WTC11 (cell line): ENCODE data around the gene PCNX3. TPM values are rescaled to one million over a fixed set of nuclear protein-coding genes. Genes with fewer than 3 reads are reported as not detected.
A peak's percentile ranks its signal among the peaks of the same experiment; 100 is the strongest.

ENCODE experiments used
- ATAC-seq: fragments of 200-7000 bp; cut with Tn5 transposase; 2 replicates; pipeline ENCODE4 v1.10.0; 2021; ENCODE audit warnings: mild to moderate bottlenecking, moderate library complexity
- CTCF ChIA-PET: fragments of 300-600 bp; sonication (Branson Sonifier 250); formaldehyde crosslinking; loops from one replicate; lab custom pipeline; 2021; ENCODE audit warnings: antibody characterized with exemption; lab: Charles Lee
- POLR2A ChIA-PET: fragments of 350-600 bp; sonication (Branson Sonifier 250); formaldehyde crosslinking; loops from one replicate; lab custom pipeline; 2021; ENCODE audit warnings: antibody characterized with exemption; lab: Charles Lee
- DNase-seq: peaks from one replicate; pipeline ENCODE4 v3.0.0; 2021; ENCODE audit warnings: low spot score
- H3K27ac Mint-ChIP-seq: 2 replicates; pipeline ENCODE4 v1.8.0; 2021; ENCODE audit warnings: mixed read lengths
- H3K27me3 Mint-ChIP-seq: 2 replicates; pipeline ENCODE4 v1.8.0; 2021; ENCODE audit warnings: low read depth, mild to moderate bottlenecking, moderate library complexity, mixed read lengths
- H3K36me3 Mint-ChIP-seq: 2 replicates; pipeline ENCODE4 v1.8.0; 2021; ENCODE audit warnings: mixed read lengths
- H3K4me1 Mint-ChIP-seq: 2 replicates; pipeline ENCODE4 v1.8.0; 2022; ENCODE audit warnings: mixed read lengths
- H3K4me3 Mint-ChIP-seq: 2 replicates; pipeline ENCODE4 v1.8.0; 2021; ENCODE audit warnings: mild to moderate bottlenecking, moderate library complexity, mixed read lengths
- H3K9me3 Mint-ChIP-seq: 2 replicates; pipeline ENCODE4 v1.8.0; 2021; ENCODE audit warnings: mixed read lengths
- AR ChIP-seq: fragments of 250-450 bp; sonication (Bioruptor Pico); IDR thresholded peaks from 2 replicates; pipeline ENCODE4 v1.9.0; 2021; ENCODE audit warnings: mild to moderate bottlenecking
- CREB1 ChIP-seq: sonication (generic); formaldehyde crosslinking; IDR thresholded peaks from 2 replicates; pipeline ENCODE4 v1.8.0; 2023; ENCODE audit warnings: mild to moderate bottlenecking, missing genetic modification reagents
- ELF4 ChIP-seq: sonication (generic); formaldehyde crosslinking; IDR thresholded peaks from 2 replicates; pipeline ENCODE4 v1.8.1; 2022; ENCODE audit warnings: low read depth, mild to moderate bottlenecking, moderate library complexity, missing genetic modification reagents
- FOXJ3 ChIP-seq: sonication (generic); formaldehyde crosslinking; IDR thresholded peaks from 2 replicates; pipeline ENCODE4 v1.9.0; 2021; ENCODE audit warnings: missing genetic modification reagents, mild to moderate bottlenecking, borderline replicate concordance
- FOXP1 ChIP-seq: sonication (generic); formaldehyde crosslinking; IDR thresholded peaks from 2 replicates; pipeline ENCODE4 v1.8.0; 2022; ENCODE audit warnings: missing genetic modification reagents, mild to moderate bottlenecking, moderate library complexity, borderline replicate concordance
- JAZF1 ChIP-seq: fragments of 250-450 bp; sonication (Bioruptor Pico); IDR thresholded peaks from 2 replicates; pipeline ENCODE4 v1.9.0; 2021; ENCODE audit warnings: moderate library complexity, mild to moderate bottlenecking, inconsistent platforms
- KAT7 ChIP-seq: sonication (generic); formaldehyde crosslinking; IDR thresholded peaks from 2 replicates; pipeline ENCODE4 v1.8.1; 2023; ENCODE audit warnings: missing genetic modification reagents, mild to moderate bottlenecking, borderline replicate concordance
- MAX ChIP-seq: sonication (generic); formaldehyde crosslinking; IDR thresholded peaks from 2 replicates; pipeline ENCODE4 v1.8.0; 2022; ENCODE audit warnings: mild to moderate bottlenecking, missing genetic modification reagents
- NFE2L1 ChIP-seq: sonication (generic); formaldehyde crosslinking; IDR thresholded peaks from 2 replicates; pipeline ENCODE4 v1.8.1; 2023; ENCODE audit warnings: missing genetic modification reagents
- NFYB ChIP-seq: sonication (generic); formaldehyde crosslinking; conservative IDR thresholded peaks from 2 replicates; pipeline ENCODE4 v1.8.0; 2022; ENCODE audit warnings: low read depth, missing genetic modification reagents
- NR1H2 ChIP-seq: sonication (generic); formaldehyde crosslinking; IDR thresholded peaks from 2 replicates; pipeline ENCODE4 v1.9.0; 2021; ENCODE audit warnings: mild to moderate bottlenecking, moderate library complexity, missing genetic modification reagents
- RELA ChIP-seq: sonication (generic); formaldehyde crosslinking; IDR thresholded peaks from 2 replicates; pipeline ENCODE4 v1.8.1; 2022; ENCODE audit warnings: missing genetic modification reagents, mild to moderate bottlenecking, borderline replicate concordance
- ZMAT4 ChIP-seq: fragments of 250-450 bp; sonication (Bioruptor Pico); IDR thresholded peaks from 2 replicates; pipeline ENCODE4 v1.9.0; 2021; ENCODE audit warnings: mild to moderate bottlenecking
- ZNF317 ChIP-seq: sonication (generic); formaldehyde crosslinking; IDR thresholded peaks from 2 replicates; pipeline ENCODE4 v1.8.1; 2023; ENCODE audit warnings: low read depth, mild to moderate bottlenecking, moderate library complexity, missing genetic modification reagents, borderline replicate concordance
- ZNF425 ChIP-seq: fragments of 250-450 bp; sonication (Bioruptor Pico); conservative IDR thresholded peaks from 2 replicates; pipeline ENCODE4 v1.9.0; 2021; ENCODE audit warnings: mild to moderate bottlenecking
- ZNF532 ChIP-seq: fragments of 250-450 bp; sonication (Bioruptor Pico); IDR thresholded peaks from 2 replicates; pipeline ENCODE4 v1.9.0; 2021; ENCODE audit warnings: mild to moderate bottlenecking, borderline replicate concordance
- ZNF671 ChIP-seq: fragments of 250-450 bp; sonication (Bioruptor Pico); IDR thresholded peaks from 2 replicates; pipeline ENCODE4 v1.8.0; 2021; ENCODE audit warnings: mild to moderate bottlenecking
- total RNA-seq: library from RNA; stranded (reverse); gene quantifications from 3 replicates; pipeline ENCODE4 v1.2.3, GENCODE V29; 2021

Gene PCNX3
- total RNA-seq, 1 experiment from 2014 or later, result 51.6 TPM

- no peak for TF ChIP-seq ZMAT4
These were observed 35.7 kb downstream of the PCNX3 start (continued) for GRCh38 chr11:65651339-65651588.

GRCh38 chr11:65651589-65652510 lies 36.3 kb downstream of the PCNX3 start:
- CTCF ChIA-PET, result interaction anchor here (0.7 to 5.0 kb wide), 11 partner anchors 10 to 237 kb away, joined by 3 to 23 read pairs (median 9); partner anchors contain the start of genes FIBP, KAT5, RELA and SIPA1
- DNase-seq, result no peak
- ATAC-seq, result no peak
- H3K27ac Mint-ChIP-seq, result peak overlapping the region; percentile 14
- TF ChIP-seq AR (CRISPR knock-in tag) (no peak), NFE2L1 (CRISPR knock-in tag) (0 out of 2 replicates have a peak, but pooled peaks have one; percentile 22)
- H3K36me3 Mint-ChIP-seq, result peaks cover 25% of the 10 kb centered on the region
- H3K4me3 Mint-ChIP-seq, result peak overlapping the region; percentile 76
- peaks cover 21% of the 10 kb centered on the region for H3K4me1 Mint-ChIP-seq
- POLR2A ChIA-PET, result interaction anchor here (0.7 to 3.0 kb wide), 7 partner anchors 9 to 207 kb away, joined by 3 to 20 read pairs (median 6); partner anchors contain the start of genes RELA and SIPA1
- no peaks in the 10 kb centered on the region for H3K9me3 Mint-ChIP-seq
- peaks cover 3% of the 10 kb centered on the region; the same call in 1 of the 2 replicates for H3K27me3 Mint-ChIP-seq

GRCh38 chr11:65652511-65653228 lies 37.1 kb downstream of the PCNX3 start:
- H3K4me3 Mint-ChIP-seq, result peak overlapping the region; percentile 80
- H3K27ac Mint-ChIP-seq, result peak overlapping the region; percentile 96
- CTCF ChIA-PET, result interaction anchor here (0.7 to 5.0 kb wide), 15 partner anchors 11 to 236 kb away, joined by 3 to 23 read pairs (median 8); partner anchors contain the start of genes FIBP, KAT5, RELA and SIPA1
- POLR2A ChIA-PET, result interaction anchor here (0.7 to 3.0 kb wide), 7 partner anchors 10 to 207 kb away, joined by 3 to 20 read pairs (median 6); partner anchors contain the start of genes RELA and SIPA1
- H3K4me1 Mint-ChIP-seq, result peaks cover 21% of the 10 kb centered on the region
- no peaks in the 10 kb centered on the region for H3K9me3 Mint-ChIP-seq
- peaks cover 3% of the 10 kb centered on the region; the same call in 1 of the 2 replicates for H3K27me3 Mint-ChIP-seq
- H3K36me3 Mint-ChIP-seq, result peaks cover 33% of the 10 kb centered on the region
- DNase-seq (peak; percentile 90), ATAC-seq (peak; percentile 84)
- TF ChIP-seq ZMAT4 (peak; percentile 84), ZNF532 (CRISPR knock-in tag) (peak; percentile 69; the same call in 1 of the 2 replicates), ZNF317 (0 out of 2 replicates have a peak, but pooled peaks have one; percentile 37), RELA (CRISPR knock-in tag) (no peak), JAZF1 (CRISPR knock-in tag) (no peak), MAX (CRISPR knock-in tag) (peak; percentile 85), ZNF425 (CRISPR knock-in tag) (0 out of 2 replicates have a peak, but pooled peaks have one; percentile 47), CREB1 (CRISPR knock-in tag) (0 out of 2 replicates have a peak, but pooled peaks have one; percentile 30), FOXJ3 (CRISPR knock-in tag) (no peak), KAT7 (CRISPR knock-in tag) (no peak), ELF4 (CRISPR knock-in tag) (0 out of 2 replicates have a peak, but pooled peaks have one; percentile 16), NFYB (CRISPR knock-in tag) (0 out of 2 replicates have a peak, but pooled peaks have one; percentile 16), ZNF671 (peak; percentile 66; the same call in 1 of the 2 replicates), NFE2L1 (CRISPR knock-in tag) (peak; percentile 78; the same call in 1 of the 2 replicates), FOXP1 (peak; percentile 61; the same call in 1 of the 2 replicates), NR1H2 (no peak)
